ENCODE results near the gene CEBPE. TPM values are rescaled to one million over a fixed set of nuclear protein-coding genes. Genes with fewer than 3 reads are reported as not detected.

CEBPE gene
- total RNA-seq, 1 experiment from 2014 or later, result not detected

DNA sequence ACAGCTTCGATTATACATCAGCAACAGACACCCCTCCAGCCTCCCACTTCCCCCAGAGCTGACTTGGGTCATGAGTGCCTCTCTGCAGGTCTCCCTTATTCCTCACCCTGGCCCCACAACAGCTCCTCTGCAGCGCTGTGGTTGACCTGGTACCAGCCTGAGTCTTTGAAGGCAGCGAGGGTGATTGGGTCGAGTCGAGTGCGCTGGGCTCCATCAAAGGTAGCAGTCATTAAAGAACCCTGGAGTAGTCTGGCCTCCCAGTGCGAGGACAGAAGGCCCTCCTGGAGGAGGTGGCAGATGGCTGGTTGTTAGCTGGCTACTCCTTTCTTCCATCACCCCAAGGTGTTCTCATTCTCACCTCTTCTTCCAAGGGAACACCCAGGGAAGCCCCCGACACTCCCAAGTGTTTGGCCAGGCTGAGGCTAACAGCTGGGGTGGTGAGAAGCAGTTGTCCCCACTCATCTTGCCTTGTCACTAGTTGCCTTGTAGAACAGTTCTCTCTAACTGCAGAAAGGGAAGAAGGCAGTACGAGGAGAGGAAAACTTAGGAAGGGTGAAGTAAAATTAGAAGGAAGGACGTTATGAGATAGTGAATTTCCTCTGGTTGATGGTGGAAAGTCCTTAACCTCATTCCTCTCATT is 16.9 kb downstream of the CEBPE start:
- Histone ChIP-seq H3K4me3 (replicated peaks in 1 of 2; ENCODE audit: low read depth in 1 of 2, low read length in 2 of 2) (no peak overlapping the region), H3K36me3 (ENCODE audit: control insufficient read depth in 1 of 2, insufficient read depth in 2 of 2, low read length in 2 of 2) (peaks cover 11 to 13% of the 10 kb centered on the region in 2 experiments), H3K4me1 (ENCODE audit: control insufficient read depth in 1 of 2, insufficient read depth in 2 of 2, low read length in 2 of 2) (no peaks in the 10 kb centered on the region), H3K4me2 (ENCODE audit: low read length) (no peak overlapping the region), H3K79me2 (ENCODE audit: insufficient read depth, low read length) (peaks cover 21% of the 10 kb centered on the region), H3K27me3 (ENCODE audit: insufficient read depth, low read length) (no peaks in the 10 kb centered on the region; the same call in 1 of the 2 replicates), H2AFZ (ENCODE audit: low read depth, low read length, poor library complexity, severe bottlenecking) (no peak overlapping the region), H4K20me1 (ENCODE audit: insufficient read depth) (no peaks in the 10 kb centered on the region), H3K9me2 (ENCODE audit: insufficient read depth) (no peaks in the 10 kb centered on the region), H3K27ac (ENCODE audit: low read depth, low read length) (no peak overlapping the region), H3K9ac (ENCODE audit: low read length) (no peak overlapping the region), H3K9me3 (ENCODE audit: control insufficient read depth in 1 of 2, insufficient read depth in 1 of 2, low read depth in 1 of 2, low read length in 2 of 2) (no peaks in the 10 kb centered on the region)
- ATAC-seq (no peak), DNase-seq (ENCODE audit: low read depth, low spot score) (no peak)
- TF ChIP-seq EZH2phosphoT487 (IDR thresholded peaks at IDR 0.05; ENCODE audit: borderline replicate concordance) (no peak), ZNF274 (IDR thresholded peaks at IDR 0.05; ENCODE audit: low read depth, low read length) (no peak), SRF (IDR thresholded peaks at IDR 0.05; ENCODE audit: low read depth) (no peak), SP1 (IDR thresholded peaks at IDR 0.05; ENCODE audit: low read depth) (no peak), CBX3 (IDR thresholded peaks at IDR 0.05; ENCODE audit: low read depth) (no peak), TCF7L2 (IDR thresholded peaks at IDR 0.05; ENCODE audit: borderline replicate concordance, extremely low read depth, insufficient read depth, insufficient read length) (no peak), POLR2A (IDR thresholded peaks at IDR 0.05; ENCODE audit: borderline replicate concordance, extremely low read depth, insufficient read depth, insufficient read length) (no peak), ATF3 (IDR thresholded peaks at IDR 0.05) (no peak), RAD21 (IDR thresholded peaks at IDR 0.05; ENCODE audit: low read depth) (no peak), YY1 (IDR thresholded peaks at IDR 0.05; ENCODE audit: extremely low read depth, insufficient replicate concordance, low read depth, low read length) (no peak), EGR1 (IDR thresholded peaks at IDR 0.05; ENCODE audit: low read depth) (no peak), POLR2AphosphoS5 (IDR thresholded peaks at IDR 0.05; ENCODE audit: low read depth, low read length) (no peak), SIN3A (IDR thresholded peaks at IDR 0.05; ENCODE audit: low read depth) (no peak), FOSL1 (IDR thresholded peaks at IDR 0.05; ENCODE audit: low read depth) (no peak), EZH2 (IDR thresholded peaks at IDR 0.05) (no peak)
- TF ChIP-seq, protein P1, sequence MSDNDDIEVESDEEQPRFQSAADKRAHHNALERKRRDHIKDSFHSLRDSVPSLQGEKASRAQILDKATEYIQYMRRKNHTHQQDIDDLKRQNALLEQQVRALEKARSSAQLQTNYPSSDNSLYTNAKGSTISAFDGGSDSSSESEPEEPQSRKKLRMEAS (IDR thresholded peaks at IDR 0.05), result no peak
- TF ChIP-seq, protein P2, sequence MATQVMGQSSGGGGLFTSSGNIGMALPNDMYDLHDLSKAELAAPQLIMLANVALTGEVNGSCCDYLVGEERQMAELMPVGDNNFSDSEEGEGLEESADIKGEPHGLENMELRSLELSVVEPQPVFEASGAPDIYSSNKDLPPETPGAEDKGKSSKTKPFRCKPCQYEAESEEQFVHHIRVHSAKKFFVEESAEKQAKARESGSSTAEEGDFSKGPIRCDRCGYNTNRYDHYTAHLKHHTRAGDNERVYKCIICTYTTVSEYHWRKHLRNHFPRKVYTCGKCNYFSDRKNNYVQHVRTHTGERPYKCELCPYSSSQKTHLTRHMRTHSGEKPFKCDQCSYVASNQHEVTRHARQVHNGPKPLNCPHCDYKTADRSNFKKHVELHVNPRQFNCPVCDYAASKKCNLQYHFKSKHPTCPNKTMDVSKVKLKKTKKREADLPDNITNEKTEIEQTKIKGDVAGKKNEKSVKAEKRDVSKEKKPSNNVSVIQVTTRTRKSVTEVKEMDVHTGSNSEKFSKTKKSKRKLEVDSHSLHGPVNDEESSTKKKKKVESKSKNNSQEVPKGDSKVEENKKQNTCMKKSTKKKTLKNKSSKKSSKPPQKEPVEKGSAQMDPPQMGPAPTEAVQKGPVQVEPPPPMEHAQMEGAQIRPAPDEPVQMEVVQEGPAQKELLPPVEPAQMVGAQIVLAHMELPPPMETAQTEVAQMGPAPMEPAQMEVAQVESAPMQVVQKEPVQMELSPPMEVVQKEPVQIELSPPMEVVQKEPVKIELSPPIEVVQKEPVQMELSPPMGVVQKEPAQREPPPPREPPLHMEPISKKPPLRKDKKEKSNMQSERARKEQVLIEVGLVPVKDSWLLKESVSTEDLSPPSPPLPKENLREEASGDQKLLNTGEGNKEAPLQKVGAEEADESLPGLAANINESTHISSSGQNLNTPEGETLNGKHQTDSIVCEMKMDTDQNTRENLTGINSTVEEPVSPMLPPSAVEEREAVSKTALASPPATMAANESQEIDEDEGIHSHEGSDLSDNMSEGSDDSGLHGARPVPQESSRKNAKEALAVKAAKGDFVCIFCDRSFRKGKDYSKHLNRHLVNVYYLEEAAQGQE (IDR thresholded peaks at IDR 0.05; ENCODE audit: low read depth), result no peak
- TF ChIP-seq, protein P3, sequence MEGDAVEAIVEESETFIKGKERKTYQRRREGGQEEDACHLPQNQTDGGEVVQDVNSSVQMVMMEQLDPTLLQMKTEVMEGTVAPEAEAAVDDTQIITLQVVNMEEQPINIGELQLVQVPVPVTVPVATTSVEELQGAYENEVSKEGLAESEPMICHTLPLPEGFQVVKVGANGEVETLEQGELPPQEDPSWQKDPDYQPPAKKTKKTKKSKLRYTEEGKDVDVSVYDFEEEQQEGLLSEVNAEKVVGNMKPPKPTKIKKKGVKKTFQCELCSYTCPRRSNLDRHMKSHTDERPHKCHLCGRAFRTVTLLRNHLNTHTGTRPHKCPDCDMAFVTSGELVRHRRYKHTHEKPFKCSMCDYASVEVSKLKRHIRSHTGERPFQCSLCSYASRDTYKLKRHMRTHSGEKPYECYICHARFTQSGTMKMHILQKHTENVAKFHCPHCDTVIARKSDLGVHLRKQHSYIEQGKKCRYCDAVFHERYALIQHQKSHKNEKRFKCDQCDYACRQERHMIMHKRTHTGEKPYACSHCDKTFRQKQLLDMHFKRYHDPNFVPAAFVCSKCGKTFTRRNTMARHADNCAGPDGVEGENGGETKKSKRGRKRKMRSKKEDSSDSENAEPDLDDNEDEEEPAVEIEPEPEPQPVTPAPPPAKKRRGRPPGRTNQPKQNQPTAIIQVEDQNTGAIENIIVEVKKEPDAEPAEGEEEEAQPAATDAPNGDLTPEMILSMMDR (IDR thresholded peaks at IDR 0.05 in 2 of 3, conservative IDR thresholded peaks at IDR 0.05 in 1 of 3; ENCODE audit: borderline replicate concordance in 1 of 3, insufficient read depth in 1 of 3, low read depth in 2 of 3, low read length in 2 of 3), result no peak
- CTCF ChIA-PET, result interaction anchor here (1.8 to 1.9 kb wide), 2 partner anchors 18 to 33 kb away, joined by 4 to 7 read pairs; no protein-coding TSS in a partner anchor
- intact Hi-C loops (cut with micrococcal nuclease), result no loop called here
- POLR2A ChIA-PET, result no interaction called here
- no TSS peak for BruUV-seq (replicated peaks)
- RAD21 ChIA-PET (ENCODE audit: low non-redundant PET in 1 of 2, low total read pairs in 2 of 2, uncharacterized antibody in 2 of 2, unreplicated experiment in 2 of 2), result no interaction called here
